ENCODE results near the gene FRMD5.

Gene FRMD5

GRCh38 chr15:44102675-44103254, 92.3 kb downstream of the FRMD5 start:
- TF ChIP-seq, protein P1, sequence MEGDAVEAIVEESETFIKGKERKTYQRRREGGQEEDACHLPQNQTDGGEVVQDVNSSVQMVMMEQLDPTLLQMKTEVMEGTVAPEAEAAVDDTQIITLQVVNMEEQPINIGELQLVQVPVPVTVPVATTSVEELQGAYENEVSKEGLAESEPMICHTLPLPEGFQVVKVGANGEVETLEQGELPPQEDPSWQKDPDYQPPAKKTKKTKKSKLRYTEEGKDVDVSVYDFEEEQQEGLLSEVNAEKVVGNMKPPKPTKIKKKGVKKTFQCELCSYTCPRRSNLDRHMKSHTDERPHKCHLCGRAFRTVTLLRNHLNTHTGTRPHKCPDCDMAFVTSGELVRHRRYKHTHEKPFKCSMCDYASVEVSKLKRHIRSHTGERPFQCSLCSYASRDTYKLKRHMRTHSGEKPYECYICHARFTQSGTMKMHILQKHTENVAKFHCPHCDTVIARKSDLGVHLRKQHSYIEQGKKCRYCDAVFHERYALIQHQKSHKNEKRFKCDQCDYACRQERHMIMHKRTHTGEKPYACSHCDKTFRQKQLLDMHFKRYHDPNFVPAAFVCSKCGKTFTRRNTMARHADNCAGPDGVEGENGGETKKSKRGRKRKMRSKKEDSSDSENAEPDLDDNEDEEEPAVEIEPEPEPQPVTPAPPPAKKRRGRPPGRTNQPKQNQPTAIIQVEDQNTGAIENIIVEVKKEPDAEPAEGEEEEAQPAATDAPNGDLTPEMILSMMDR (IDR thresholded peaks at IDR 0.05): no peak

GRCh38 chr15:44101944-44102343, 93.1 kb downstream of the FRMD5 start:
- TF ChIP-seq, protein P1 (IDR thresholded peaks at IDR 0.05): no peak

GRCh38 chr15:44101286-44101685, 93.8 kb downstream of the FRMD5 start:
- TF ChIP-seq, protein P1 (IDR thresholded peaks at IDR 0.05): no peak

GRCh38 chr15:44099671-44100070, 95.4 kb downstream of the FRMD5 start:
- TF ChIP-seq, protein P1 (IDR thresholded peaks at IDR 0.05): no peak

DNA sequence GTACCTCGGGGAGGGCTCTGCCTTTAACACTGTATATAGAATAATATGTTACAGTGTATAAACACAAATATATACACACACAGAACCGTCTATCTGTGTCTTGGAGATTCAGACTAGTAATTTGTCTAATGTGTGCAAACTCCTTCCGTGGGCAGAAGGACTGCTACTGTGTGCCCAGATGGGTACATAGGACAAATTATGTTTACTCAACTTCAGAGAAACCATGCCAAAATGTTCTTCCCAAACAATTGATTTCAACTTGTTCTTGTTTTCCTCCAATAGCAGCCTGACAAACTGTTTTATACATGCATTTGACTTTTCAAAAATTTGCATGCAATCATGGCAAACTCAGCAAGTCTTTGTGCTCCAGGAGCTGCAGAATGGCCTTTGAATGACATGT, 97.5 kb downstream of the FRMD5 start:
- TF ChIP-seq, protein P1 (IDR thresholded peaks at IDR 0.05): no peak

- TF ChIP-seq, protein P1 (IDR thresholded peaks at IDR 0.05): no peak
Observed at GRCh38 chr15:44096596-44096995, 98.5 kb downstream of the FRMD5 start.

GRCh38 chr15:44094781-44095180, 100.3 kb downstream of the FRMD5 start:
- TF ChIP-seq, protein P1 (IDR thresholded peaks at IDR 0.05): no peak

DNA sequence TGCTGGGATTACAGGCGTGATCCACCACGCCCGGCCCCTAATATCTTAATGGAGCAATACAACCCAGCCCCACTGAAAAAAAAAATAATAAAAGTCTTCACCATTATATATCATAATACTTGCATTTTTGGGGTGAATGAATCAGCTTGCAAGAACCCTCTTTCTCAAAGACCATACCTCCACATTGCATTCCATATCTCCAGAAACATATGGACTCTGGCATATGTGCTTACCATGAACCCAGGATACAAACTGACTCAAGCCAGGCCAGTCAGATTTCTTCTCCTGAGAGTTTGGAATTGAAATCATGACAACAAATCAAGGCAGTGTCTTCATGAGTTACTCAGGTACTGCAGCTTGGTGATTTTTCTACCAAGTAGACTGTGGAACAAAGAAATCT, 101.2 kb downstream of the FRMD5 start:
- TF ChIP-seq, protein P1 (IDR thresholded peaks at IDR 0.05): no peak
